Fibroblast of skin of right biceps (primary cell): Measurements from ENCODE around the gene EYA2.
A peak's percentile ranks its signal among the peaks of the same experiment; 100 is the strongest.

ENCODE experiments used
- DNase-seq: peaks from one replicate; pipeline ENCODE4 v3.0.0-alpha.2; 2013

Gene EYA2

GRCh38 chr20:47018381-47018780 lies 123.7 kb downstream of the EYA2 start:
- DNase-seq = no peak

- peak; percentile 52 for DNase-seq
These were observed 124.6 kb downstream of the EYA2 start for GRCh38 chr20:47019121-47019824.

GRCh38 chr20:47020231-47020630 lies 125.6 kb downstream of the EYA2 start:
- DNase-seq = peak; percentile 8

- no peak for DNase-seq
These were observed 127.2 kb downstream of the EYA2 start for GRCh38 chr20:47021850-47022249.

- no peak for DNase-seq
These were observed 129.9 kb downstream of the EYA2 start for GRCh38 chr20:47024461-47024937.

GRCh38 chr20:47027042-47027441 lies 132.4 kb downstream of the EYA2 start:
- no peak for DNase-seq

- DNase-seq = no peak
These were observed 132.8 kb downstream of the EYA2 start for GRCh38 chr20:47027456-47027855.

- no peak for DNase-seq
These were observed 133.8 kb downstream of the EYA2 start for GRCh38 chr20:47028487-47028886.

- no peak for DNase-seq
These were observed 135.2 kb downstream of the EYA2 start for GRCh38 chr20:47029845-47030244.

- DNase-seq = no peak
These were observed 135.7 kb downstream of the EYA2 start for GRCh38 chr20:47030271-47030810.

- DNase-seq = no peak
These were observed 136.4 kb downstream of the EYA2 start for GRCh38 chr20:47031004-47031403.

- DNase-seq = no peak
These were observed 137.2 kb downstream of the EYA2 start for GRCh38 chr20:47031821-47032220.

- no peak for DNase-seq
These were observed 138.4 kb downstream of the EYA2 start for GRCh38 chr20:47032933-47033578.

GRCh38 chr20:47033665-47034064 lies 139.0 kb downstream of the EYA2 start:
- no peak for DNase-seq

- DNase-seq = no peak
These were observed 140.5 kb downstream of the EYA2 start for GRCh38 chr20:47035026-47035590.

GRCh38 chr20:47036091-47036870 lies 141.6 kb downstream of the EYA2 start:
- no peak for DNase-seq

GRCh38 chr20:47038566-47039560 lies 144.2 kb downstream of the EYA2 start:
- DNase-seq = no peak

GRCh38 chr20:47040506-47041125 lies 146.0 kb downstream of the EYA2 start:
- no peak for DNase-seq

- DNase-seq = no peak
These were observed 146.8 kb downstream of the EYA2 start for GRCh38 chr20:47041396-47041899.

GRCh38 chr20:47042464-47042863 lies 147.8 kb downstream of the EYA2 start:
- no peak for DNase-seq

- DNase-seq = peak; percentile 25
These were observed 148.4 kb downstream of the EYA2 start for GRCh38 chr20:47043086-47043485.
